GF-D8 (cell line): ENCODE data around the gene RLN3.

Source experiments
- DNase-seq: peaks from one replicate; lab custom pipeline; 2025; lab: John Stamatoyannopoulos, UW

The RLN3 gene, protein sequence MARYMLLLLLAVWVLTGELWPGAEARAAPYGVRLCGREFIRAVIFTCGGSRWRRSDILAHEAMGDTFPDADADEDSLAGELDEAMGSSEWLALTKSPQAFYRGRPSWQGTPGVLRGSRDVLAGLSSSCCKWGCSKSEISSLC

DNA sequence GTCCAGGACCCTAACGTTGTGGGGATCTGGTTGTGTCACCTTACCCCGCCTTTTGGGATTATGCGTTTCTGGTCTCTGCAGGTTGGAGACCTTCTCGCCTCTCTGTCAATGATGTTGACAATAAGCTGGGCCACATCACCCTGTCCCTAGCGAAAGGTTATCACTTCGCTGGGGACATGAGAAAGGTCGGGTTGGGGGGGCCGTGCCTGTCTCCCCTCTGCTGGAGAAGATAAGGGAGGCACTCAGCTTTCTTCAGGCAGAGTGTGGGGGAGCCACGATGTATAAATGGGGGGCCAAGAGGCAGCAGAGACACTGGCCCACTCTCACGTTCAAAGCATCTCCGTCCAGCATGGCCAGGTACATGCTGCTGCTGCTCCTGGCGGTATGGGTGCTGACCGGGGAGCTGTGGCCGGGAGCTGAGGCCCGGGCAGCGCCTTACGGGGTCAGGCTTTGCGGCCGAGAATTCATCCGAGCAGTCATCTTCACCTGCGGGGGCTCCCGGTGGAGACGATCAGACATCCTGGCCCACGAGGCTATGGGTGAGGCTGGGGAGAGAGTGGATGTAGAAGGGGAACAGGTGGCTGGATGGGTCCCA, at the start of gene RLN3:
RLN3 (plus strand) TSS at position 293 of the 595 bp plus-strand sequence; CDS start at position 350, 57 bp downstream.
- no peak for DNase-seq

DNA sequence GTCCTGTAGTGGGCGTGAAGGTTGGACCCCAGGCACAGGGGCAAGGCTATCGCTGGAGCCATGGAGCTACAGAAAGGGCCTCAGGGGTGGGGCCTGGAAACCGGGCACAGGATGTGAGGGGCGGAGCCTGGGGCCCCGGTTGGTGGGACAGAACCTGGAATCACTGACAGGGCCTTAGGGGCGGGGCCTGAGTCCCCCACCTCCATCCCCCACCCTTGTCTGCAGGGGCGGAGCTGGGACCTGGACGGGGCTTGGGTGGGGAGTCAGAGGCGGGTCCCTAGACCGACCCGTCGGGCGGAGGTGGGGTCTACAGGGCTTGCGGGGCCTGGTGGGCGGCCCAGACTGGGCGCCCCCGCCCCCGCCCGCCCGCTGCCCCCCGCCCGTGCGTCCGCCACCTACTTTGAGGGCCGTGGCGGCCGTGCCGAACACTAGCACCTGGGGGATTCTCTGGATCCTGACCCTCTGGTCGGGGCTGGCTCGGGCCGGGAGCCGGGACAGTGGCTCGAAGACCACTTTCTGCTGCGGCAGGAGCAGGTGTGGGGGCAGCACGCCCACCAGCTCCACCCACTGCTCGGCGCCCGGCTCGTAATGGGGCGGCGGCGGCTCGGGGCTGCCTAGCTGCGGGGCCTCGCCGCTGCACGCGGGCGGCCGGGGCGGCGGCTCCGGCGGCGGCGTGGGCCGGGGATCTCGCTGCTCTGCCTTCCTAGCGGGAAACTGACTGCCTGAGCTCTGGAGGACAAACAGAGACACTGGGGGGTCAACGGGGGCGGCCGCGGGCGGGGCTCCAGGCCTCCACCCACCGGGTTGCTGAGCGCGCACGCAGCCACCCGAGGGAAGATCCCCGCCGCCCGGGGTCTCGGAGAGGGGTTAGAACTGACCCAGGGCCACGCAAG, 49.4 kb upstream of the RLN3 start:
- no peak for DNase-seq

DNA sequence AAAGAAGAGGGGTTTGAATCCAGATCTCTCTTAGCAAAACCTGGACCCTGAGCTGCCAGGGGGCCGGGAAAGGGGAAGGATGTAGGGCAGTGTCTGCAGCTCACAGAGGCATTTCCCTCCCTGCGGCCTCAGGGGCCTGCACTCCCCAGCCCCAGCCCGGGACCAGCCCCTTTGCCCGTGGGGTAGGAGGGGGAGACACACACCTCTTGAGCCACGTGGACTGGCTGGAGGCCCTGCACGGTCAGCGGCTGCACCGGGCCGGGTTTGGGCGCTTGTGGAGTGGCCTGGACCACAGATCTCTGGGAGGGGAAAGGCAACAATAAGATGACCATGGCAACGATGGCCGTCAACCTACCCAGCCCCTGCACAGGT, 48.7 kb upstream of the RLN3 start:
- DNase-seq, result no peak

DNA sequence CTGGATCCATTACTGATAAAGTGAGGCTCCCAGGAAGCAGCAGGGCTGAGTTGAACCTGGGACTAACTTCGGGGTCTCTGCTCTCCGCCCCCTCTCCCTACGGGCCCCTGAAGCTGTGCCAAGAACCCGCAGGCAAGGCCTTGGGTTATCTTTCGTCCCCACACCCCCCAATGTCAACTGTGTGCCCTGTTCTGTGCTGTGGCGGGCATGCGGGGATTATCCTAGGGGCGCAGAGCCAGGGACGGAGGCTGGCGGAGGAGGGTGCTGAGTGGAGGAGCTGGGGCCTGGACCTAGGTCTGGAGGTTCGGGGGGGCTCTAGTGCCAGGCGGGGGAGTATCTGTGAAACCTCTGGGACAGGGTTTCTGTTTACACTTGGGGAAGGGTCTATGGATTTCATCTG, 48.3 kb upstream of the RLN3 start:
- no peak for DNase-seq

DNA sequence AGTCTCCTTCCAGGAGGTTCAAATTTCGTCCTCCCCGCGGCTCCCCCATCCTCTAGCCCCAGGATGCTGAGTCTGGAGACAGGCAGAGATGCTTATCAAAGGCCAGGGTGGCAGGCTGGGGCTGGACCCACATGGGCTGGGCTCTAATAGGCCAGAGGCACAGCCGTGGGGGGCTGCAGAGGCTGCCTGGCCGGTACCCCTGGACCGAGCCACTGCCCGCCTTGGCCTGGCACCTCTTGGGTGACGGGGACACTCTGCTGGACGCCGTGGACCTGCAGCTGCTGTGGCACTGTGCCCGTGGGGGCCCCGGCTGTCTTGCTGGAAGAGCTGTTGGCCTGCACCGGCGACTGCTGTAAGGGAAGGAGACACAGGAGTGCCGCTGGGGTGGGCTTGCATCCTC, 47.6 kb upstream of the RLN3 start:
- no peak for DNase-seq

DNA sequence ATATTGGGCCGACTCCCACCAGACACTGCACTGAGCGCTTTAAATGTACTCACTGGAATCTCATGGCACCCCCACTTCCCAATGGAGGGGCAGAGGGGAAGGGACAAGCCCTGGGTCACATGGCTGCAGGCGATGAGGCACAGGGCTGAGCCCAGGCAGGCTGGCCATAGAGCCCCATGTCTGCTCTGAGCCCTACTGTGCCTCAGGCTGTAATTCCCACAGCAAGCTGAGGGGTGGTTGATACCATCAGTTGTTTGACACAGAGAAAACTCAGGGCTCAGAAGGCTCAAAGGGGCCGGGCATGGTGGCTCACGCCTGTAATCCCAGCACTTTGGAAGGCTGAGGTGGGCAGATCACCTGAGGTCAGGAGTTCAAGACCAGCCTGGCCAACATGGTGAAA, 46.9 kb upstream of the RLN3 start:
- DNase-seq, result no peak

DNA sequence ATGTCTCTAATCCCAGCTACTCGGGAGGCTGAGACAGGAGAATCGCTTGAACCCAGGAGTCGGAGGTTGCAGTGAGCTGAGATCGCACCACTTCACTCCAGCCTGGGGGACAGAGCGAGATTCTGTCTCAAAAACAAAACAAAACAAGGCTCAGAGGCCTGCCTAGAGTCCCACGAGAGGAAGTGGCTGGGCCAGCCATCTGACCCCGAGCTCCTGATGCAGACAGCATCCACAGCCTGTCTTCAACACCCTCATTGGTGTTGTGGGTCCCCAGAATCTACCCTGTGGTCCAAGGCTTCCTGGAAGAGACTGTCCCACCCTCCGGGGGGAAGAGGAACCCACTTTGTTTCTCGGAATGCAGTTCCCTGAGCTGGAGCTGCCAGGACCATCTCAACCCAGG, 46.5 kb upstream of the RLN3 start:
- DNase-seq, result no peak

DNA sequence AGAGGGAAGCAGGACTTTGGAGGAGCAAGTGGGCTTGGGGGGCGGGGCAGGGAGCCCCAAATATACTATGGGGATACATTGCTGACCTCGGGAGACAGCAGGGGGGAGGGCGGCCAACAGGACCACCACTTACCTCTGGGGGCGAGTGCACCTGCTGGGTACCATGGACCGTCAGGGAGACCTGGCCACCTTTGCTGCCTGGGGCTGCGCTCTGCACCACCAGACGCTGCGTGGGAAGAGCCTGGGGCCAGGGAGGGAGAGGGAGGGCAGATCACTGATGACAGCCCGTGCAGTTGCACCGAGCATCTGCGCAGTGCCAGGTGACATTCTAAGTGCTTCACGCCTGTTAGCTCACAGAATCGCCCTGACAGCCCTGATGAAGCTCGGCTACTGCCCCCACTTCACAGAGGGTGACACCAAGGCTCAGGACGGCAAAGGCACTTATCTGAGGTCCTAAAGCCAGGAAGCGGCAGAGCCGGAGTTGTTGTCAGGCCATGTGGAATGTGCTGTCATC, 45.9 kb upstream of the RLN3 start:
- DNase-seq, result no peak

DNA sequence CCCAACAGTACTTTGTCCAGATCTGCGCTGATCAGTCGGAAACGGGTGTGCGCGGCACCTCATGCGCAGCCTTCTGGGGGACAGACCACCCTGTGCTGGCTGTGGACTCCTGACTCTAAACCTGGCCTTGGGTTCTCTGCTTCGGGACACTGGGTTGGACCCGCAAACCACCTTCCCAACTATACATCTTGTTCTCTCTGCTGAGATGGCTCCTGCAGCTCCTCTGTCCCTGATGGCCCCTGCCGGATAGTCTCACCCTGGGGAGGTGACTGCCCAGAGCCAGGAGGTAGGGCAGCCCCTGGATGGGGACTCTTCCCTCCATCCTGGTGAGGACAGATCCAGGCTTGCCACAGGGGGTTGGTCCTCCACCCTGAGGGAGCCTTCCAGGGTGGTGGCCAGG, 45.2 kb upstream of the RLN3 start:
- DNase-seq, result no peak

DNA sequence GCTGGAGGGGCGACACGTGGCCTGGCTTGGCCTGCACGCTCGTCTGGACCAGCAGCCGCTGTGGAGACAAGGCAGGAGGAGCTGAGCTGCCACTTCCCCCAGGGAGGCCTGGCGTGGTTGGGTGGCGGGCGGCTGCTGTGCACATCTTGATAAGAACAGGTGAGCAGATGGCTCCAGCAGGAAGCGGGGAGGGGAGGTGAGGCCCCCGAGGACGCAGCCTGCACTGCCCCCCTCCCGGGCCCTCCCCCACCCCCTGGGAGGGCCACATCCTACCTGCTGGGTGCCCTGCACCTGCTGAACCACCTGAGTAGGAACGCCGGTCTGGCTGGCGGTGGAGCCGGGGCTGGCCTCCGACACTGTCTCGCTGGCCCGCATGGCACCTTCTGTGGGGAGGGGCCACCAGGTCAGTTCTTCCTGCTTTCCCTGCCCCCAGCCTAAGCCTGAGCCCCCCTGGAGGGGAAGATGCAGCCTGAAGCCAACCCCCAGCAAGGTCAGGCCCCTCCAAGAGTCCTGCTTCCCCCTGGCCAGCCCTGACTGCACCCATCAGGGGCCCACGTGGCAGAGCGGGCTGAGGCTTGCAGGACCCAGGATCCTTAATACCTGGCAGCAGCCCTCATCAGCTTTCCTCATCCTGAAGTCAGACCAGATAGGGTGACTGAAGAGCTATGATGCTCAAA, 44.6 kb upstream of the RLN3 start:
- no peak for DNase-seq

DNA sequence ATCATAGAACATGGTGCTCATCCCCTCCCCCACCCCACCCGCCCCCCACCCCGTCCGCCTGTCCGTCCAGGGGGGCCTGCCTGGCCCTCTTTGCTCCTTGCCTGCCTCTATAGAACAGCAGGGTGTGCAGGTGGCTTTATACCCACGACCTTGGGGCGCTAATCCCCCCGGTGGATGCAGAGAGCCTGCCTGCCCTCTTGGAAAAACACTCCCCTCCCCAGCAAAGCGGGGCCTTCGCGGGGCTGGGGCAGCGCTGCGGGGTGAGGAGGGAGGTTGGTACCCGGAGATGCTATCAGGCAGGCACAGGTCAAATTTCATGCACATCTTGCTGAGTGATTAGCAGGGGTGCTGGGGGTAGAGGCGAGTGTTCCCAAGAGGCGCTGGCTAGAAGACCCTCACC, 43.8 kb upstream of the RLN3 start:
- no peak for DNase-seq

DNA sequence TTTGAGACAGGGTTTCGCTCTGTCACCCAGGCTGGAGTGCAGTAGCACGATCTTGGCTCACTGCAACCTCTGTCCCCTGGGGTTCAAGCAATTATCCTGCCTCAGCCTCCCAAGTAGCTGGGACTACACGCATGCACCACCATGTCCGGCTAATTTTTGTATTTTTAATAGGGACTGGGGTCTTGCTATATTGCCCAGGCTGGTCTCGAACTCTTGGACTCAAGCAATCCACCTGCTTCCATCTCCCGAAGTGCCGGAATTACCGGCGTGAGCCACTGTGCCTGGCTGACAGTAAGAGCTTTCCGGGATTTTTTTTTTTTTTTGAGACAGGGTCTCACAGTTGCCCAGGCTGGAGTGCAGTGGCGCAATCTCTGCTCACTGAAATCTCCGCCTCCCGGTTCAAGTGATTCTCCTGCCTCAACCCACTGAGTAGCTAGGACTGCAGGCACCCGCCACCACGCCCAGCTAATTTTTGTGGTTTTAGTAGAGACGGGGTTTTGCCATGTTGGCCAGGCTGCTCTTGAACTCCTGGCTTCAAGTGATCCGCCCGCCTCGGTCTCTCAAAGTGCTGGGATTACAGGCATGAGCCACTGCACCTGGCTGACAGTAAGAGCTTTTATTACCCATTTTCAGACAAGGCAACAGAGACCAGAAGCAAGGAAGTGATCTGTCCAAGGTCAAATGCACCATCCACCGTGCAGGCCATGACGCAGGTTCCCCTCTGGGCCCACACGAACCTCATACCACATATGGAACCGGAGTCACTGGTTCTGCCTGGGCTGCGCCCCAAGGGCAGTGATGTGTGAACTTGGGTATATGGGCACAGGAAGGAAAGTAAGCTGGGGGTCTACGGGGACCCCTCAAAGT, 42.8 kb upstream of the RLN3 start:
- no peak for DNase-seq

DNA sequence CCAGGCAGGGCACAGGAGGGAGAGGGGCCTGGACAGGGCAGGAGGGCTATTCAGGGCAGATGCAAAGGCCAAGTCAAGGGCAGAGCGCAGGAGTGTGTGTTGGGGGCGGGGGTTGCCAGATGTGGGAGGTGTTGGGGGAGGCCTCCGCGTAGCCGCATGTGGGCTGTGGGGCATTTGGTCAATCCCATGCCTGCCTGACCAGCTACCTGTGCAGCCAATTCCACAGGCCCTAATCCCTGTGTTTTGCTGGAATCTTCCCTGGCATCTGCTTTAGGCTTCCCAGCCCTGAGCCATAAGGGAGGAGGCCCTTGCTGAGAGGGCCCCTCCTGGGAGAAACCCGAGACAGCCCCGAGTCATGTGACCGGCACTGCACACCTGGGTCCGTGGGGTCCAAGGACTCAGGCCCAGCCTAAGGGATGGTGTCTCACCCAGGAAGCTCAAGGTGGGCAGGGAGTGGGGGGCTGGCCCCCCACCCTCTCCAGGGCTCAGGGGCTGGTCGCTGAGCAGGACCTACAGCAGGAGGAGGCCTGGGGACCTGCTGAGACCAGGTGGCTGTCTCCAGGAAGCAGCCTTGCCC, 42.1 kb upstream of the RLN3 start:
- DNase-seq, result no peak

DNA sequence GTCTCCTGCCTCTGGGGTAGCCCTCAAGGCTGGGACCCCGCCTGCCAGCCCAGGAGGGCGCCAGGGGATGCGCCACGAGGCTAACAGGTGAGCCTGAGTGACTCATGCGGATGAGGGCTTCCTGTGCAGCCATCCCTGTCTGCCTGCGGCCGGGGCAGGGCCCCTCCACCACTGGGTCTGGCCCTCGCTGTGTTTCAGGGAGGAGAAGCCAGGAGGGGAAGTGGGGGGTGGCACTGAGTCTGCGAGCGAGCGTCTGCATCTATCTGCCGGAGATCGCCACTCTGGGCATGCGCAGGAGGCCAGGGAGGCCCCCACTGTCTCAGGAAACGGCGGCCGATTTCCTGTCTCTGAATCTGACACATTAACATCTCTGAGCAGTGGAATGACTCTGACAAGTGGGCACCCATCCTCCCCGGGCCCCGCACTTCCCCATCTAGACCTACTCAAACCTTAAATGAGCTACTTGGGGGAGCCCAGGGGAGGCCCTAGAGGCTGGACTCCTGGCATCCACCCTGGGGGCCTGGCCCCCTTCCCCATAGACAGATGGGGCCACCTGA, 41.5 kb upstream of the RLN3 start:
- DNase-seq, result peak; percentile 95

DNA sequence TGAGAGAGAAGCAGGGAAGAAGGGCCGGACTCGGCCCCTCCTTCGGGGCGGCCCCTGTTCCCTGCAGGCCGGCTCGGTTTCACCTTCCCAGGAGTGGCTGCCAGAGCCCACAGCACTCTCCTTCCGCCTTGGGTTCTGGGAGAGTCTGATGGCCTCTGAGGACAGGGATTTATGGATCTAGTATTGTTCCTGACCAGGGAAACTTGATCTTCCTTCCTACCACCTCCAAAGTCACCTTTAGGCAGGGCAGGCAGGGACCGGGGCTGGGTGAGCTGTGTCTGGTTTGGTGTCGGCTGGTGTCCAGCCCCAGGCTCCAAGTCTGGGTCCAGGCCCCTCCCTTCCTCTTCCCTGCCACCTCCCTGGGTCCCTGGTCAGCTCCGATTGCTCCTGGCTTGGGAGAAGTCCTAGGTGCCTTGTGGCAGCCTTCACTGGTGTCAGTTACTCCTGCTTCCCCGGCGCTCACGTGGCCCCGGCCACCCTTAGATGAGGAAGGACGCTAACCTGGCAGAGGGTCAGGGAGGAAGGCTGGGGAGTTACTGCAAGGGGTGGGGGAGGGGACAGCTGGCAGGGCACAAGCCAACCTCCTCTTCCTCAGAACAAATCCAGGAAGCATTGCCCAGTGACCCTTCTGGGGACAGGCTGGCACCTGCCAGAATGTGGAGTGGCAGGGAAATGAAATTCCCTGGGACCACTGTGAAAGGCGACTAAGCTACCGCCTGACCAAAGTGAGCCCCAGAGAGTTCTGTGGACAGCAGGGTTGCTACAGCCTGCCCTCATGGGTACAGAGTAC, 40.7 kb upstream of the RLN3 start:
- peak; percentile 77 for DNase-seq

DNA sequence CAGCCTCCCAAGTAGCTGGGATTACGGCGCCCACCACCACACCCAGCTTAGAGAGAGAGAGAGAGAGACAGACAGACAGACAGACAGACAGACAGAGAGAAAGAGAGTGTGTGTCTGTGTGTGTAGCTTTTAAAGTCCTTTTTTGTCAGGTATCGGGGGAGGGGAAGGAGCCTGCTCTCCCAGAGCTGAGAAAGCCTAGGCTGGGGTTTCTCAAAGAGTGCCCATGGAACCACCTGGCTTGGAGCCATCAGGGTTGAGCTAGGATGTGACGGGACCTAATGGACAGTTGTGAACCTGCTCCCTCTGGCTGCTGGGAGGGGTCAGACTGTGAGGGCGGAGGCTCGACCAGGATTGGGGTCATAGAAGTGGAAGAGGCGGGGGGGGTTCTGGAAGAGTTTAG, 38.5 kb upstream of the RLN3 start:
- no peak for DNase-seq

DNA sequence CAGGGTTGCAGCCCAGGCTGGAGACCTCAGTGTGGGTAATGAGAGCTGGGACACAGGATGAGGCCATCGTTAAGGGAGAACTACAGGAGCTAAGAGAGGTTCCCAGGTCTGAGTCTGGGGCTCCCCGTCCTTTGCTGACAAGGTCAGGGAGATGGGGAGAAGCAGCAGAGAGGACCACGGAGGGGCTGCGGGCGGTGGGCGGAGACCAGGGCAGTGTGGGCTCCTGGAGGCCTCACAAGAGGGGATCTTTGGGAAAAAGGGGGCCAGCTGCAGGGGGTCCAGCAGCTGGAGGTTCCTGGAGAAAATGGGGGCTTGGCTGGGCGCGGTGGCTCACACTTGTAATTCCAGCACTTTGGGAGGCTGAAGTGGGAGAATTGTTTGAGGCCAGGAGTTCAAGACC, 37.9 kb upstream of the RLN3 start:
- no peak for DNase-seq

DNA sequence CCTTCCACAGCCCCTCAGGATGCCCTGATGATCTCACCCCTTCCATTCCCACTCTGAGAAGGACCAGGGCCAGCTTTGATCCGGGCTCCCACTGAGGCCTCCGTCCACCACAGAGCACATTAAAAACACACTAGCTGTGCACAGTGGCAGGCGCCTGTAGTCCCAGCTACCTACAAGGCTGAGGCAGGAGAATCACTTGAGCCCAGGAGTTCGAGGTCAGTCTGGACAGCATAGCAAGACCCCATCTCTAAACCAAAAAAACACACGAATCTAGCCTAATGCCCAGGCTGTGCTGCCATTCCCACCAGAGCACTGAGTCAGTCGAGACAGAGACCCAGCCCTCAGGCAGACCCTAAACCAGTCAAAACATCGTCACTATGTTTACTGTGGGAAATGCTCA, 35.9 kb upstream of the RLN3 start:
- DNase-seq, result no peak

DNA sequence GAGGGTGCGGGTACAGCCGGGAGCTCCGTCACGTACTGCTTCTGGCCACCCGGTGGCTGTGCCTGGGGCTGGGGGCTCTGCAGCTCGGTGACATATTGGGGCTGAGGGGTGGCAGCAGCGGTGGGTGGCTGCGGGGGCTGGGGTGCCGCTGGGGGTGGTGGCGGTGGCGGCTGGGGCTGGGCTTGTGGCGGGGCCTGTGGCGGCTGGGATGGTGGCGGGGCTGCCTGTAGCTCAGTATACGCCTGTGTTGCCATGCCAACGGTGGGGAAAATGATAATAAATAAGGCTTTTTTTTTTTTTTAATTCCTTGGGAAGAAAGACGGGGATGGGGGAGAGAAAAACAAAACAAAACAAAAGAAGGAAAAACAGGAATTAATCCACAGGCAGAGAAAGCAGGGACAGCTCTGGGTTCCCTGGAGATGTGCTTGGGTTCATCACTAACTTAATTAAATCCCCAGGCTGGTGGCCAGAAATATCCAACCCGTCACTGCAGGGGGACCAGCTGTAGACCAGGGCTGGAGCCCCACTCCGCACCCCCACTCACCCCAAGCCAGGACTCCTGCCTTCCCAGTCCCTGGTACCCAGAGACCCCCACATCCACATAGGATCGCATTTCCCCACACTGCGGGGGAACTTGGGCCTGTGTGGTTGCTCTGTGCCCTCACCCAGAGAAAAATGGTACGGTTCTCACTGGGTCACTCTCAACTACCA, 34.2 kb upstream of the RLN3 start:
- no peak for DNase-seq
